ENCODE results near the gene ZSWIM4. TPM values are rescaled to one million over a fixed set of nuclear protein-coding genes. Genes with fewer than 3 reads are reported as not detected.

ZSWIM4 gene
- total and polyA plus RNA-seq, 10 of the 15 experiments (the other 5 are each of a cell fraction or from before 2014, with no cell fraction given): 0.73 to 11.1 (median 1.8) TPM; not detected in 2

- RAD21 ChIA-PET (ENCODE audit: unreplicated experiment): no interaction called here
- POLR2A ChIA-PET: interaction anchor here (0.5 kb wide), 1 partner anchor 138 kb away, joined by 4 read pairs; no protein-coding TSS in a partner anchor
- no peak overlapping the region for H3K4me3 ChIP-seq
- BruUV-seq (replicated peaks): no TSS peak
- WGBS (ENCODE audit: insufficient coverage, insufficient replicate concordance, low lambda C conversion rate, missing lambda C conversion rate): 97% methylated on average over 34 of the region's 34 CpGs
- no peak overlapping the region for H2AFZ ChIP-seq (ENCODE audit: control insufficient read depth, low read depth, low read length)
- H3K79me2 ChIP-seq (ENCODE audit: control insufficient read depth, insufficient read depth, low read length): no peaks in the 10 kb centered on the region
- TF ChIP-seq ZNF384 (IDR thresholded peaks at IDR 0.05; ENCODE audit: borderline replicate concordance, low read depth, low read length) (no peak), ZSCAN29 (IDR thresholded peaks at IDR 0.05) (no peak), MYC (IDR thresholded peaks at IDR 0.05; ENCODE audit: insufficient read depth, insufficient read length, insufficient replicate concordance, low read length, severe bottlenecking) (no peak), MXI1 (IDR thresholded peaks at IDR 0.05; ENCODE audit: low read depth, low read length) (no peak), MEF2B (IDR thresholded peaks at IDR 0.05; ENCODE audit: partially characterized antibody, poor library complexity, severe bottlenecking) (no peak), ZNF217 (IDR thresholded peaks at IDR 0.05) (no peak), NFXL1 (IDR thresholded peaks at IDR 0.05; ENCODE audit: borderline replicate concordance) (no peak), CHD1 (IDR thresholded peaks at IDR 0.05; ENCODE audit: low read depth, low read length) (no peak), RCOR1 (conservative IDR thresholded peaks at IDR 0.05; ENCODE audit: low read depth, low read length) (no peak), SKIL (IDR thresholded peaks at IDR 0.05; ENCODE audit: low read depth, poor library complexity, severe bottlenecking) (no peak), MTA2 (IDR thresholded peaks at IDR 0.05; ENCODE audit: low read depth) (no peak), CBX5 (IDR thresholded peaks at IDR 0.05; ENCODE audit: low read depth) (no peak), E4F1 (IDR thresholded peaks at IDR 0.05; ENCODE audit: borderline replicate concordance, partially characterized antibody) (no peak), NFYA (IDR thresholded peaks at IDR 0.05; ENCODE audit: borderline replicate concordance, low read depth, low read length) (no peak), RAD51 (IDR thresholded peaks at IDR 0.05) (no peak), SIN3A (IDR thresholded peaks at IDR 0.05; ENCODE audit: low read depth, low read length) (no peak), NFYB (IDR thresholded peaks at IDR 0.05; ENCODE audit: insufficient read depth, low read depth, low read length) (no peak), ZNF207 (IDR thresholded peaks at IDR 0.05; ENCODE audit: borderline replicate concordance) (no peak), CHD2 (IDR thresholded peaks at IDR 0.05; ENCODE audit: borderline replicate concordance, low read depth, low read length) (no peak)
- DNase-seq (ENCODE audit: low read depth, low spot score) (no peak), FAIRE-seq (no peak), ATAC-seq (no peak)
- H3K9me3 ChIP-seq (replicated peaks; ENCODE audit: control insufficient read depth, insufficient read depth, low read length): no peaks in the 10 kb centered on the region; the same call in 2 of the 3 replicates
- H3K27ac ChIP-seq (ENCODE audit: control insufficient read depth, insufficient read depth): no peak overlapping the region
- H3K4me2 ChIP-seq (ENCODE audit: control insufficient read depth, insufficient read depth): no peak overlapping the region
- no peaks in the 10 kb centered on the region for H4K20me1 ChIP-seq (ENCODE audit: control insufficient read depth, insufficient read depth)
- SMC1A ChIA-PET (ENCODE audit: uncharacterized antibody, unreplicated experiment): interaction anchor here (0.6 kb wide), 1 partner anchor 272 kb away, joined by 3 read pairs; no protein-coding TSS in a partner anchor
- H3K9ac ChIP-seq (ENCODE audit: control insufficient read depth, insufficient read depth, low read length): no peak overlapping the region
- no peaks in the 10 kb centered on the region for H3K4me1 ChIP-seq (ENCODE audit: control insufficient read depth, insufficient read depth, low read length)
- CTCF ChIA-PET: interaction anchor here (1.0 kb wide), 1 partner anchor 12 kb away, joined by 3 read pairs; no protein-coding TSS in a partner anchor
- in situ Hi-C loops (cut with MboI) (no loop called here), intact Hi-C loops (cut with micrococcal nuclease; ENCODE audit: unreplicated experiment) (no loop called here)
- H3K36me3 ChIP-seq (ENCODE audit: control insufficient read depth in 2 of 2, insufficient read depth in 2 of 2, low read length in 1 of 2): no peaks in the 10 kb centered on the region
- no peaks in the 10 kb centered on the region for H3K27me3 ChIP-seq (replicated peaks in 1 of 2; ENCODE audit: control insufficient read depth in 2 of 2, insufficient read depth in 2 of 2, low read length in 1 of 2)
These were observed 13.6 kb downstream of the ZSWIM4 start for GRCh38 chr19:13808856-13809255.

Measured in GM12878 (cell line).